Loucy (cell line): ENCODE measurements around the gene CELSR3.

Experiments used
- EZH2phosphoT487 ChIP-seq: fragments of 200-600 bp; IDR thresholded peaks from 2 replicates; pipeline ENCODE4 v1.6.1; 2018; ENCODE audit warnings: antibody characterized with exemption, mild to moderate bottlenecking, moderate library complexity, borderline replicate concordance
- TF ChIP-seq, protein P1 (sequence below): fragments of 200-600 bp; sonication (generic); conservative IDR thresholded peaks from 2 replicates; pipeline ENCODE4 v1.5.1; 2014; ENCODE audit warnings: mild to moderate bottlenecking, antibody characterized with exemption, low read length

DNA sequence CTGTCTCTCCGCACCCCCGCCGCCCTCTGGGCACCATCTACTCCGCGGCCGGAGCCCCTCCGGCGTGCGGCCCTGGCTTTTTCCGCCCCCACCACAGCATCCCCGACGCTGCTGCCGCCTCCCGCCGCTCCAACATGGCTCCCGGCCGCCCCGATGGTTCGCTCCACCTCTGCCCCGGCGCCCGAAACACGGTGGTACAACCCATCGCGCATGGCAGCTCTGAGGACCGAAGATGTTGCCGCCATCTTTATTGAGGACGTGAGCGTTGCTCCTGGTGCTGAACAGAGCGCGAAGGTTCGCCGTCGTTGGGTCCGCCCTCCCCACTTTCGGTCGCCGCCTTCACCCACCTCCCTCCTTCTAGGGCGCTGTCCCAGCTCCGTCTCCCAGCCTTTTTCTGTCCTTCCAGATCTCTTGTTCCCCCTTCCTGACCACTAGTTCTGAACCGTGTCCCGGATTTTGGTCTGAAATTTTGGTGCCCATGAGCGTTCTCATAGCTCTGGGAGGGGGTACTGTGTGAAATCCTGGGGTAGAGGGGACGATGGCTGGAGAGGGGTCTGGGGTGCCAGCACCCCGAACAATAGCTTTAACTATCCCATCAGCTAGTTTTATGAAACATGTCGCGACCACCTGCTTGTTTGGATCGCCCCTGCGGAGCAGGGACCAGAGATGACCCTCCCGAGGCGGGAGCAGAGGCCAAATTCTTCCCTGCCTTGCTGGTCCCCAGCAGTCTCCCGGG is at the start of gene CELSR3:
- TF ChIP-seq, protein P1, sequence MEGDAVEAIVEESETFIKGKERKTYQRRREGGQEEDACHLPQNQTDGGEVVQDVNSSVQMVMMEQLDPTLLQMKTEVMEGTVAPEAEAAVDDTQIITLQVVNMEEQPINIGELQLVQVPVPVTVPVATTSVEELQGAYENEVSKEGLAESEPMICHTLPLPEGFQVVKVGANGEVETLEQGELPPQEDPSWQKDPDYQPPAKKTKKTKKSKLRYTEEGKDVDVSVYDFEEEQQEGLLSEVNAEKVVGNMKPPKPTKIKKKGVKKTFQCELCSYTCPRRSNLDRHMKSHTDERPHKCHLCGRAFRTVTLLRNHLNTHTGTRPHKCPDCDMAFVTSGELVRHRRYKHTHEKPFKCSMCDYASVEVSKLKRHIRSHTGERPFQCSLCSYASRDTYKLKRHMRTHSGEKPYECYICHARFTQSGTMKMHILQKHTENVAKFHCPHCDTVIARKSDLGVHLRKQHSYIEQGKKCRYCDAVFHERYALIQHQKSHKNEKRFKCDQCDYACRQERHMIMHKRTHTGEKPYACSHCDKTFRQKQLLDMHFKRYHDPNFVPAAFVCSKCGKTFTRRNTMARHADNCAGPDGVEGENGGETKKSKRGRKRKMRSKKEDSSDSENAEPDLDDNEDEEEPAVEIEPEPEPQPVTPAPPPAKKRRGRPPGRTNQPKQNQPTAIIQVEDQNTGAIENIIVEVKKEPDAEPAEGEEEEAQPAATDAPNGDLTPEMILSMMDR = no peak
- no peak for TF ChIP-seq EZH2phosphoT487
